SU-DHL-6 (cell line): ENCODE measurements around the gene SMIM8.

Experiments used
- H2AFZ ChIP-seq: fragments of 200-600 bp; sonication (generic); 2 replicates; pipeline ENCODE4 v1.6.1; 2014; ENCODE audit warnings: low read depth, mild to moderate bottlenecking, moderate library complexity, mixed read lengths, antibody characterized with exemption, low read length; ENCODE audit not compliant: severe bottlenecking
- H3F3A ChIP-seq: fragments of 200-600 bp; shearing (Covaris generic); 2 replicates; pipeline ENCODE4 v1.6.0; 2016; ENCODE audit warnings: antibody characterized with exemption, mild to moderate bottlenecking; ENCODE audit not compliant: insufficient read depth
- H3K27ac ChIP-seq: fragments of 200-600 bp; sonication (generic); 2 replicates; pipeline ENCODE4 v1.5.1; 2016; ENCODE audit warnings: low read depth, mild to moderate bottlenecking, low read length, moderate library complexity, mixed read lengths
- H3K27me3 ChIP-seq: fragments of 200-600 bp; sonication (generic), shearing (Covaris generic); 2 replicates; pipeline ENCODE4 v1.6.0; 2014; ENCODE audit warnings: mild to moderate bottlenecking, low read length
- H3K36me3 ChIP-seq: fragments of 200-600 bp; sonication (generic); 2 replicates; pipeline ENCODE4 v1.6.1; 2014; ENCODE audit warnings: mild to moderate bottlenecking, low read length, mixed read lengths
- H3K4me2 ChIP-seq: fragments of 300-600, 200-600 bp; shearing (Covaris generic), sonication (generic); 2 replicates; pipeline ENCODE4 v1.6.0; 2014; ENCODE audit warnings: low read length, low read depth, mild to moderate bottlenecking; ENCODE audit not compliant: poor library complexity, severe bottlenecking
- H3K4me3 ChIP-seq: fragments of 200-600 bp; sonication (generic); 2 replicates; pipeline ENCODE4 v1.5.1; 2014; ENCODE audit warnings: antibody characterized with exemption, low read length, mild to moderate bottlenecking, mixed read lengths; ENCODE audit not compliant: insufficient read depth, poor library complexity, severe bottlenecking
- H3K79me2 ChIP-seq: fragments of 200-600 bp; sonication (generic); 2 replicates; pipeline ENCODE4 v1.6.1; 2014; ENCODE audit warnings: mild to moderate bottlenecking, low read length, moderate library complexity; ENCODE audit not compliant: insufficient read depth
- H3K9ac ChIP-seq: fragments of 200-600 bp; sonication (generic); 2 replicates; pipeline ENCODE4 v1.7.0; 2014; ENCODE audit warnings: mild to moderate bottlenecking, low read length
- H3K9me2 ChIP-seq: fragments of 200-600 bp; sonication (generic); replicated peaks from 2 replicates; pipeline ENCODE4 v1.6.1; 2014; ENCODE audit warnings: low read length; ENCODE audit not compliant: insufficient read depth
- H3K9me3 ChIP-seq: fragments of 200-600 bp; sonication (generic); 2 replicates; pipeline ENCODE4 v1.6.1; 2014; ENCODE audit warnings: low read length, mixed read lengths; ENCODE audit not compliant: insufficient read depth
- H4K20me1 ChIP-seq: fragments of 200-600 bp; sonication (generic); 2 replicates; pipeline ENCODE4 v1.6.1; 2014; ENCODE audit warnings: low read depth, mild to moderate bottlenecking, antibody characterized with exemption, low read length, moderate library complexity, mixed read lengths
- CTCF ChIP-seq: fragments of 200-600 bp; sonication (generic); IDR thresholded peaks from one replicate; pipeline ENCODE4 v1.5.1; 2017; ENCODE audit warnings: antibody characterized with exemption, mild to moderate bottlenecking, low read length, moderate library complexity; ENCODE audit not compliant: insufficient read depth, poor library complexity, severe bottlenecking
- EZH2phosphoT487 ChIP-seq: fragments of 200-600 bp; sonication (generic), shearing (Covaris generic); conservative IDR thresholded peaks from 2 replicates; pipeline ENCODE4 v1.6.1; 2018; ENCODE audit warnings: mild to moderate bottlenecking, antibody characterized with exemption, low read length, moderate library complexity, mixed read lengths

Gene SMIM8, protein sequence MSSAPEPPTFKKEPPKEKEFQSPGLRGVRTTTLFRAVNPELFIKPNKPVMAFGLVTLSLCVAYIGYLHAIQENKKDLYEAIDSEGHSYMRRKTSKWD

GRCh38 chr6:87322304-87323212, at the start of gene SMIM8:
Gene SMIM8 (plus strand): TSS chr6:87322588. CDS start chr6:87337032, 14,444 bp downstream.
- Histone ChIP-seq H3K36me3 (no peaks in the 10 kb centered on the region), H3K9me3 (no peaks in the 10 kb centered on the region), H3K9ac (peak within 1 kb of the TSS; percentile 82), H3K4me3 (peak within 1 kb of the TSS; percentile 78), H2AFZ (peak within 1 kb of the TSS; percentile 100), H4K20me1 (no peaks in the 10 kb centered on the region), H3K27me3 (no peaks in the 10 kb centered on the region), H3K79me2 (peaks cover 5% of the 10 kb centered on the region; the same call in 1 of the 2 replicates), H3K27ac (no peak within 1 kb of the TSS), H3K9me2 (no peaks in the 10 kb centered on the region), H3F3A (no peaks in the 10 kb centered on the region), H3K4me2 (peak within 1 kb of the TSS; percentile 96)
- TF ChIP-seq CTCF, result peak; percentile 95
- TF ChIP-seq EZH2phosphoT487, result no peak

DNA sequence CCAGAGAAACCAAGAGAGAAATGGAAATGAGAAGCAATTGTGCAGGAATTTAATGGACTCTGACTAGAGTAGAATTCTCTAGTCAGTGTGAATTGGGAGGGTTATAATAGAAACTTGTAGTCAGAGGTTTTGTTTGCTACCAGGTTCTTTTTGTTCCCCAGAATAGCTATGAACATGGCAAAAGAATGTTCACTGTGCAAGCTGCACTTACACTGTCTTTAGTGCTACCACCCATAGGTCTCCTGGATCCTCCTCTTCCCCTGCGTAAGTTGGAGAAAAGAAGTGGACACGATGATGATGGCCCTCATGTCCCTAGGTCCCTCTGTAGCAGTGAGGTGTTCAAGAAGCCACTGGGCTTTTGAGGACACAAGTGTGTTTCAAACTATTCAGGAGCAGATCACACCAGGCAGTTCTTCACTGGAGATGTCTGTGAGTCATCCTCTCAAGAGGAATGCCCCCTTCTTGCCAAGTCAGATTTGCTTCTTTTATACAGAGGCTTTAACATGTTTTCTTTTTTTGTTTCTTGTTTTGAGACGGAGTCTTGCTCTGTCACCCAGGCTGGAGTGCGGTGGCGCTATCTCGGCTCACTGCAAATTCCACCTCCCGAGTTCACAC, 47.6 kb upstream of the SMIM8 start:
- no peak for TF ChIP-seq EZH2phosphoT487
- TF ChIP-seq CTCF, result no peak
- Histone ChIP-seq H3K4me2 (no peak overlapping the region), H4K20me1 (no peaks in the 10 kb centered on the region), H3K27ac (no peak overlapping the region), H3K9me3 (no peaks in the 10 kb centered on the region), H3K27me3 (no peaks in the 10 kb centered on the region), H3K4me3 (no peak overlapping the region), H3K9me2 (no peaks in the 10 kb centered on the region), H3K9ac (no peak overlapping the region), H3K36me3 (no peaks in the 10 kb centered on the region), H2AFZ (no peak overlapping the region), H3K79me2 (no peaks in the 10 kb centered on the region), H3F3A (no peaks in the 10 kb centered on the region)

DNA sequence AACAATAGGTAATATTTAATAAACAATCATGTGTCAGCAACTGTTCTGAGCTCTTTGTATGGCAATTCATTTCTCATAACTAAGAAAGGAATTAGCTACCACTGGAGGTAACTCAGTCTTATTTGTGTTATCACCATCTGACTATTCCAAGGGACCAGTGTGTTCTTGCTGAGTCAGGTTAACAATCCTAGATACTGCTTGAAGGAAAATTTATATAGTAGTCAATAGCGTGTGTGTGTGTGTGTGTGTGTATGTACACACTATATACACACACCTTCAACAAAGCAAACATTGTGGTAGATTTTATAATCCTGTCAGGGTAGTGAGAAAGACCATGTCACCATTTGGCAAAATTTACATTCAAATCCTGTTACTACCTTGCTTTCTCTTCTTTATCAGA, 45.8 kb upstream of the SMIM8 start:
- Histone ChIP-seq H3K27me3 (no peaks in the 10 kb centered on the region), H3F3A (no peaks in the 10 kb centered on the region), H3K9ac (no peak overlapping the region), H3K9me3 (no peaks in the 10 kb centered on the region), H3K9me2 (no peaks in the 10 kb centered on the region), H3K27ac (no peak overlapping the region), H3K4me3 (no peak overlapping the region), H4K20me1 (no peaks in the 10 kb centered on the region), H2AFZ (no peak overlapping the region), H3K79me2 (no peaks in the 10 kb centered on the region), H3K36me3 (no peaks in the 10 kb centered on the region), H3K4me2 (no peak overlapping the region)
- TF ChIP-seq EZH2phosphoT487 (no peak), CTCF (no peak)
